DMS79 treated with DMSO at 0.1 percent for 48 hours (cell line): Measurements from ENCODE around the gene TRIO.

Experiments
- DNase-seq: peaks from one replicate; lab custom pipeline; 2025; lab: John Stamatoyannopoulos, UW

Gene TRIO

DNA sequence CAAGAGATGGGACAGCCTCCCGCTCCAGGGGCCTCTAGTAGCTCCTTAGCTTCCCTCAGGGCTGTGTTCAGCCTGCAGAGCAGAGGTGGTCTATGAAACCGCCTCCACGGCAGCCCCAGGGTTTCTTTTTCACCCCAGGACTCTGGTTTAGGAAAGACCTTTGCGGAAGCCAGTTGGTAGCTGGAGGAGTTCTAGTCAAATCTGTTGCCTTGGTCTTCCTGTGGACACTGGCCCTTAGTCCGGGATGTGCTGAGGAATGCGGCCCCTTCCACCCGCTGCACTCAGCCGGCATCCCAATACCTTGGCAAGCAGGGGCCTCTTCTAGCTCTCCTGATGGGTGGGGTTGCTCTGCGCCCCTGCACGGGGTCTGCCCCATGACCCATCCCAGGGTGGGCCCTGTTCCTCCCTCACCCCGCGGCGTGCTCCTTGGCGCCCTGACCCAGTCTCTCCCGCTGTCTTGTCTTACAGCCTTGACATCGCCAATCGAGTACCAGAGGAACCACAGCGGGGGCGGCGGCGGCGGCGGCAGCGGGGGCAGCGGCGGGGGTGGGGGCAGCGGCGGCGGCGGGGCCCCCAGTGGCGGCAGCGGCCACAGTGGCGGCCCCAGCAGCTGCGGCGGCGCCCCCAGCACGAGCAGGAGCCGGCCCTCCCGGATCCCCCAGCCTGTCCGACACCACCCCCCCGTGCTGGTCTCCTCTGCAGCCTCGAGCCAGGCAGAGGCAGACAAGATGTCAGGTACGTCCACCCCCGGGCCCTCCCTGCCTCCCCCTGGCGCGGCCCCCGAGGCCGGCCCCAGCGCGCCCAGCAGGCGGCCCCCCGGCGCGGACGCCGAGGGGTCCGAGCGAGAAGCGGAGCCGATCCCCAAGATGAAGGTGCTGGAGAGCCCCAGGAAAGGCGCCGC lies 344.1 kb downstream of the TRIO start:
- DNase-seq: no peak

DNA sequence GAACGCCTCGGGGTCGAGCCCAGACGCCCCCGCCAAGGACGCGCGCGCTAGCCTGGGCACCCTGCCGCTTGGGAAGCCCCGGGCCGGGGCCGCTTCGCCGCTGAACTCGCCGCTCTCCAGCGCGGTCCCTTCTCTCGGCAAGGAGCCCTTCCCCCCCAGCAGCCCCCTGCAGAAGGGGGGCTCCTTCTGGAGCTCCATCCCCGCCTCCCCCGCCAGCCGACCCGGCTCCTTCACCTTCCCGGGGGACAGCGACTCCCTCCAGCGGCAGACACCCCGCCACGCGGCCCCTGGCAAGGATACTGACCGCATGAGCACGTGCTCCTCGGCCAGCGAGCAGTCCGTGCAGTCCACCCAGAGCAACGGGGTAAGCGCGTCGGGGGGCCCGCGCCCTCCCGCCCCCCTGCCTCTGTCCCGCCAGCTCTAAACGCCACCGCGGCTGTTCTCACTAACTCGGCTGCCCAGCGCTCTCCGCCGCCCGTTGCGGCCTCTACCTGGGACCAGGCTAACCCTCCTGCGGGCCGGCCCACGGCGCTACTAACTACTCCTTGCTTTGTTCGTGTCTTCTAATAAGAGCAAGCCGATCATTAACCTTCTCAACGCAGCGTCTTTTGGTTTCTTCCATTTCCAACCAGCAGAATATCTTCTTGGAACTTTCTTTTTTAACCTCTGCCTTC lies 344.9 kb downstream of the TRIO start:
- no peak for DNase-seq

DNA sequence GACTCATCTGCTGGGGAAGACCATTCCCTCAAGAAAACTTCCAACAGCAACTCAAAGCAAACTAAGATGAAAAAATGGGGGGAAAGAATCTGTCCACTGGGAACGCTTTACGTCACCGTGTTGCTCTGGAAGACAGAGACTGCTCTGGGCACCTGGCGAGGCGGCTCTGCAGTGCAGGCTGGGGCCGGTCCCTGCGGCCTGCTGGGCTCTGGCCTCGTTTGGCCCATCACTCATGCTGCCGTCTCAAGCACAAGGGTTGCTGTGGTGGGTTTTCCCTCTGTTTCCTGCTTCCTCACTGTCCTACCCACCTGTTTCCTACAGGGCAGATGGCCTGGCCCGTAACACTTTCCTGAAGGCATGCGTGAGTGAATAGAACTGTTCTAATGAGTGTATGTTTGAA lies 345.6 kb downstream of the TRIO start:
- no peak for DNase-seq

DNA sequence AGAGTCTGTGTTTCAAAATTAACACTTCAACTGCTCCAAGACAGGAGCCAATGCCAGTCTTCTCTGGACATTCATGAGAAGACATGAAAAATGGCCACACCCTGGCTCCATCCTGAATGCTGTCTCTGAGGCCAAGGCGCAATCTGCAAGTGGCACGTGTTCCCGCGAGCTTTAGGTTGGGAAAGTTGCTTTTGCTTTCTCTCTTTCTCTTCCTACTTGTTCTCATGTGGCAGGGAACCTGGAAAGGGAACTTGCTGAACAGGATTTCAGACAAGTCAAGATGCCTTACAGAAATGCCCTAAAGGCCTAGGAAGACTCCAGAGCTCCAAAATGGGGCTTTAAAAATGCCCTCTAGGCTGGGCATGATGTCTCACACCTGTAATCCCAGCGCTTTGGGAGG lies 346.5 kb downstream of the TRIO start:
- DNase-seq: no peak

DNA sequence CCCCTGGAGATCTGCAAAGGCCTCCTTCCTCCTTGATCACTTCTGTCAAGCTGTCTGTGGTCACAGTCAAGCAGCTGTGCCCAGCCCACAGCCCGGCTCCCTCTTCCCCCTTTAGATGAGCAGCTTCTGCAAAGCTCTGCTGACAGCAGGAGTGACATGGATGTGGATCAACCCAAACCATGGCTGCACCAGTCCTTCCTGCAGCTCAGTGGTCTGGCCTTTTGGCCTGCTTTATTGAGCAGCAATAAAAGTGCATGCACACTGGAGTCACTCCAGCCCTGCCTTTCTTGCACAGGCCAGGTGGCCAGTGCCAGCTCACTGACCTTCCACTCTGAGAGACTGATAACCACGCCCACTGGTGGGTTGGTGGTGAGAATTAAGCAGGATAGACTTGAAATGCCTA lies 347.2 kb downstream of the TRIO start:
- DNase-seq: no peak

DNA sequence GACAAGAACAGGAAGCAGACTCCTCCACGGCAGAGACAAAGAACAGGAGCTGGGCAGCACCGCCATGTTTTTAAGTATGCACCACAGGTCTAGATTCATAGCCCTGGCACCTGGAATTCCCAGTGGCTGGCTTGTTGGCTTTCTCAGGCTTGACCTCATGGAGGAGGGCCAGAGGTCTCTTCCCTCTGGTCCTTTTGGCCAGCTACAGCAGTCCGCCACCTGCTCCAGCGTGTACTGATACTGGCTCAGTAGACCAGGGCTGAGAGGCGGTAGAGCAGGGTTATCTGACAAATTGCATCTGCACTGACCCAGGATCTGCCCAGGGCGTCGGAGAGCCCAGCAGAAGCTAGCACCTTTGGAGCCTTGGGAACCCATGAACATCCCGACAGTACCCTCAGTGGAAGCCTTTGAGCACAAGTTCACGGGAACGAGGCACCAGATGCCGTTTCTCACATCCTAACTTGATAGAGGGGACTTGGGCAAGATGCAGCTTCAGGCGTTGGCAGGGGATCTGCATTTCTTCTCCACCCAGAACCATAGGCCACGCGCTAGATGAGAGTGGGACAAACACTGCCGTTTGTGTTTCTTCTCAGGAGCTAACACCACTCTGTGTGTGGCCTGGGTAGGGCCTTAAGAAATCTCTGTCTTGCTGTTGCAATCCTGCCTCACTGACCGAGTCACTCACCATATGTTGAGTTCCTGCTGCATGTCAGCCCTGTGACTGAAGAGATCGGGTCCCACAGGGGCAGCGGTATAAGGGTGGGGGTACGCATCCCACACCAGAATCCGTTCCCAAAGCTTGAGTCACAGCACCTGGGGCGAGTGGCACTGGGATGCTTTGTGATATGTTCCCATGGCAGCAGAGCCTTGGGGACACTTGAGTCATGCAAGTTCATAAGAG lies 348.1 kb downstream of the TRIO start:
- DNase-seq: no peak

DNA sequence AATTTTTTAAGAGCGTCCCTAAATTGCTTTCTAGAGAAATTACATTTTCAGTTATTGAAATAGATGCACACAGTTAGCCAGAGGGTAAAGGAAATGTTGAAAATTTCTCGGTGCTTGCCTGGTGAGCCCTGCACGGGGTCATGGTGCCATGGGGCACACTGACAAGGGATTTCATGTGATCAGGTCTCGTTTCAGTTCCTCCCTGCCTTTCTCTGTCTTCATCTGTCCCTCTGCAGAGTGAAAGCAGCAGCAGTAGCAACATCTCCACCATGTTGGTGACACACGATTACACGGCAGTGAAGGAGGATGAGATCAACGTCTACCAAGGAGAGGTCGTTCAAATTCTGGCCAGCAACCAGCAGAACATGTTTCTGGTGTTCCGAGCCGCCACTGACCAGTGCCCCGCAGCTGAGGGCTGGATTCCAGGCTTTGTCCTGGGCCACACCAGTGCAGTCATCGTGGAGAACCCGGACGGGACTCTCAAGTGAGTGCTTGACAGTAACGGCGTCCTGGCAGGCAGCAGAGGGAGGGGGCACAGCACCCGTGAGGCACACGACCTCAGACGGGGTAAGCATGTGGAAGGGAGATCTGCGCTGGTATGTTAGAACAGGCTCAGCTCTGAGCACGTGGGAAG lies 349.3 kb downstream of the TRIO start:
- DNase-seq: no peak

DNA sequence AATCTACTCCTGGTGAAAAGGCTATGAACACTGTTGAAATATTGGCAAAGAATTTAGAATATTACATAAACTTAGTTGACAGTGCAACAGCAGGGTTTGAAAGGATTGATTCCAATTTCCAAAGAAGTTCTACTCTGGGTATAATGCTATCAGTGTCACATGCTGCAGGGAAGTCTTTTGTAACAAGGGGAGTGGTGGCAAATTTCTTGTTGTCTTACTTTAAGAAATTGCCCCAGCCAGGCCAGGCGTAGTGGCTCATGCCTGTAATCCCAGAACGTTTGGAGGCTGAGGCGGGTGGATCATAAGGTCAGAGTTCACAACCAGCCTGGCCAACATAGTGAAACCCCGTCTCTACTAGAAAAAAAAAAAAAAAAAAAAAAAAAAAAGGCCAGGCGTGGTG lies 352.2 kb downstream of the TRIO start:
- no peak for DNase-seq

DNA sequence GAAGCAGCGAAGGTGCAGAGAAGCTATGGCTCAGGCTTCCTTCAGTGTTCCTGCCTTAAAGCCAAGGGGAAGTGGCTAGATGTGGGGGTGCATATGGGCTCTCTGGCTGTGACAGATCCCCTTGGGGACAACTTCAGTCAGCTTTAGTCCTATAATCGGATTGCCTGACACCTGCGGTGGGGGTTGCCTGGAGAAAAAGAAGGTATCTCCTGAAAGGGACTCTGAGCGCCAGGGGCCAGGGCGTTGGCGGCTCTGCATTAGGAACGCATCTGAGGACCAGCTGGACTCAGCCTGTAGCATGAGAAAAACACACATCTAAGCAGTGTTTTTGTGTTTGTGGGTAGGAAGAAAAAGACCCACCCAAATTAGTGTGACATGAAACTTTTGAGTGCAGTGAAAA lies 354.2 kb downstream of the TRIO start:
- DNase-seq: no peak

DNA sequence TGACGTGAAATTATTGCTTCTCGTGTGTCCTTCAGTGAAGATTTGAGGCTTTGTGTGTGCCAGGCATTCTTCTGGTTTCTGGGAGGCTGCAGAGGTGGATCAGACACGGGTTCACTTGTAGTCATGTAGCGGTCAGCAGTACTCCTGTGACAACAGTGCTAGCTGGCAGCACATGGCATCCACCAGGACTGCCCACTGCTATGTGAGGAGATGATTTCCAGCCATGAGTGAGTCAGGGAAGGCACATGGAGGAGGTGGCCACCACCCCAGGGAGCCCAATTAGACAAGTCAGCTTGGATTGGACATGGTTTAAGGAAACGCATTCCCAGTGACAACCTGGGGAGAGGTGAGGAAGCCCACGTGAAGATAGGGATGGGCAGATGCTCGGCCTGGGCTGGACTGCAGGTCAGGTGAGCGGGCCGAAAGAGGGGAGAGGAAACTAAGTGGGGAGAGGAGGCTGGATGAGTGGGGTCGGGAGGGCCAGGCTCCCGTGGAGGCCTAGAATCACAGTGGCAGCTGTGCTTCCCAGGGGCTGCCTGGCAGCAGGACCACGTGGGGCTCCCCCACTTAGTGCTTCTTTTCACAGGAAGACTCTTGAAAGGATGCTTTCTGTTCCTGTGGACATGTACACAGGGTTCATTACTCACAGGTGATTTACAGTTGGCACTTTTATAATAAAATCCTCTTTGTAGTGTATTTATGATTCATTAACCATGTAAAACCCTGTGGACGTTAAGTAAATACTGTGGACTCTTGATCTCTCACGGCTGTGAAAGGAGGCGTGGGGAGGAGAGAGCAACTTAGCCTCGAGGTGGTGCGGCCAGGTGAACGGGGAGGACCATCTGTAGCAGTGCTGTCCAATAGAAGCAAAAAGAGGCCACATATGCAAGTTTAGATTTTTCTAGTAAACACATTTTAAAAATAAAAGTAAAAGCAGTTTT lies 358.5 kb downstream of the TRIO start:
- peak; percentile 53 for DNase-seq

DNA sequence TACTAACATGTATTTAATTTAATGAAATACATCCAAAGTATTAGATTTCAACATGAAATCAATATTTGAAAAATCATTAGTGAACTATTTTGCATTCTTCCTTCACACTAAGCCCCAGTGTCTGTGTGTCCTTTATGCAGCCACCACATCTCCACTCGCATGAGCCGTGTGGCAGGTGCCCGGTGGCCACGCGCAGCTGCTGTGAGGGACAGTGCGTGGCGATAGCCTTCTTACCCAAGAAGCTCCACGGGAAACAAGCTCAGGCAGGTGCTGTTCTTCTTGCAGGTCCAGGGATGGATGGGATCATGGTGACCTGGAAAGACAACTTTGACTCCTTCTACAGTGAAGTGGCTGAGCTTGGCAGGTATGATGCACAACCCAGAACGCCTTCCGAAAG lies 359.1 kb downstream of the TRIO start:
- no peak for DNase-seq

DNA sequence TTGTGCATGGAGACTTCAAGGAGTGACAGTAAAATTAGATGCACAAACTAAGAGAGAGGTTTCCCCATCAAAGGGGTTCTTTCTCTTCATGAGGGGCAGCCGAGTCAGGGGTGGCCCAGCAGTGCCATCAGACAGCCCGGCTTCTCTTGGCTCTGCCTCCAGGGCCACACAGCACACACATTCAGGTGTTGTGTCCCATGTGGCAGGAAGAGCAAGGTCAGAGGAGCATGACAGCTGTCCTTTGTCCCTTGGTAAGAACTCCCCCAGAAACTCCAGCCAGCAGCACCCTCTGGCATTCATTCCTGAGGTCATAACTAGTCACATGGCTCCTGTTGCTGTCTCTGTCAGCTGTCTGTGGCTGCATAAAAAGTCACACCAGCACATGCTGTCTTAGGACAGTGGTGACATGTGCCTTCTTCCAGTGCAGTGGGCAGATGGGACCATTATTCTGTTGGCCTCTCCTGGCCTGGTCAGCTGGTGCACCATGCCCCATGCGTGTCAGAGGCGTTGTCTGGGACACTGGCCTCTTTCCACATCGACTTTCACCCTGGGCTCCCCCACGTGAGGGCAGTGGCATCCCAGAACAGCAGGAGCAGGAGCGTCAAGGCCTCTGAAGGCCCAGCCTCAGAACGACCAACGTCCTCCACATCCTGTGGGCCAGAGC lies 360.0 kb downstream of the TRIO start:
- DNase-seq: no peak

DNA sequence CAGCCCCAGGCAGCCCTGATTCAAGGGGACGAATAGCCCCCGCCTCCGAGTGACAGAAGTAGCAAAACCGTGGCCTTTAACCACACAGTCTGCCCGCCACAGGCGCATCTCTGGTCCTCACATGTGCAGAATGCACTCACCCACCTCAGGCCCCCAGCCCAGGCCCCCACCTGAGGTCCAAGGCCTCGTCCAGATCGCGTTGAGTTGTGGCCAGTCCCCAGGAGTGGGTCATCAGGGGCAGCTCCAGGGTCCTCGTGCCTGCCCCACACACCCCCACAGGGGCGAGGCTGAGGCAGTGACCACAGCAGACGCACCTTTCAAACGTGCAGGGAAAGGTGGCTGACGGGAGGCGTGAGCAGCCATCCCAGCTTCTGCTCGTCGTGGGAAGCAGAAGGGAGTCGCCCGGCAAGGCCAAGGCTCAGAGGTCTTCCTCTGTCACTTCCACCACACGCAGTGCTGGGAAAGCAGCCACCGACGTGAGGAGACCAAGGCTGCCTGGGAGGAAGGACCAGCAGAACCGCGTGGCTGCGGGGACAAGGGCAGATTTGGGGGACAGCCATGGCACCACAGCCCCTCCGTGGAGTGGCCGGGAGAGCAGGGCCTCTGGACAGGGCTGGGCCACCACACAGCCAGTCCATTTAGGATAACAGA lies 360.7 kb downstream of the TRIO start:
- no peak for DNase-seq

DNA sequence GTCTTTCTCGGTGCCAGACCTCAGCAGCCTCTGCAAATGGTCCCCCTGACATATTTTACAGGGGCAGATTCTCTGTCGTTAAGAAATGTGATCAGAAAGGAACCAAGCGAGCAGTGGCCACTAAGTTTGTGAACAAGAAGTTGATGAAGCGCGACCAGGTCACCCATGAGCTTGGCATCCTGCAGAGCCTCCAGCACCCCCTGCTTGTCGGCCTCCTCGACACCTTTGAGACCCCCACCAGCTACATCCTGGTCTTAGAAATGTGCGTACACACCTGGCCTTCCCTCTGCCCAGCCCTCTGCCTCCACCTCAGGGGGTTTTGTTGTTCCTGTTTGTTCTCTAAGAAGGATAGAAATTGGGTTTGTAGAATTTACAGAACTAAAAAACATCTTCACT lies 361.2 kb downstream of the TRIO start:
- DNase-seq: no peak

DNA sequence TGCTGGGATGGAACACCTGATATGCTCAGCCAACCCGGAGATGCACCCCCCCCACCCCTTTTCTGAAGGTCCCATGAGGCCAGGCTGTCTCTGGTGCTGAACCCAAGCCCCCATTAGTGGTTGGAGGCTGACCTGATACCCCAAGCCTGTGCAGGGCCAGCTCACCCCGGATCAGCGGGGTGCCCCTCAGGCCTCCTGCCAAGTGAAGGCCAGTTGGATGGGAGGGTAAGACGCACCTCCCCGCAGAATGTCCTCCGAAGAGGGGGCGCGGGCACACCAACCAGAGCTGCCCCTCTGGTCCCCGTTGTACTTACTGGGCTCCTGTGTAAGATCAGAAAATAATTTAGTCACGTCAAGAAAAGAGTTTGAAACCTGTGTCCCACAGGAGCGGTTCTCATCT lies 361.7 kb downstream of the TRIO start:
- no peak for DNase-seq

DNA sequence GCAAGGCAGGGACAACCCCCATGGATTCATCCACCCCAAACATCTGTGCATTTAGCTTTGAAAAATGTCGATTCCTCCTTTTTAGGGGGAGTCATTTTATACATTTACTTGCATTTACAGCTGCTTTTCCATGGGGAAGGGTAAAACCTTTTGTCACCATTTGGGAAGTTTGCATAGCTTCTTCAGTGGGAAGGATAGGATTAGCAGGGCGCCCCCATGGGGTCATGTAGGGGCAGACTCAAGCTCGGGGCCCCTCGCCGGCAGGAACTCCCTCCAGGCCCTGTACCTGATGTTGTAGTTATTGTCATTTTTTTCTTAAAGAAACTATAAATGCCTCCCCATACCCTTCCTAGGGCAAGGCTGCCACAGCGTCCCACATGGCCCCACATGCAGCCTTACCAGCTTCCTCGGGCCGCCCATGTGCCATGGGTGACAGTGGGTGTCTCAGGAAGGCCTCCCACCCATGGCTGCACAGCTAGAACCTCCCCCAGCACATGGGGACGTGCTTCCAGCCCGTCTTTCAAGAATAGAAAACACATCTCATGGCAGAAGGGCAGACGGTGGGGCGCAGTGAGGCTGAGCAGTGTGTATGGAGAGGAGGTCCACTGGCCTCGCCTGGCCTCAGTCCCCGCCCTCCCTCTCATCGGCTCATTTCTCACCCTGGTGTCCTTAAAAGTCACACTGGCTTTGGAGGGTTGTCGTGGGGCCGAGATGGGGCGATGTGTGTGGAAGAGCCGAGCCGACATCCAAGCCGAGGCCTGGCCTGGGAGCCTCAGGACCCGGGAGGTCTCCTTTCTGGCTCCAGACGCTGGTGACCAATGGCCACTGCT lies 362.4 kb downstream of the TRIO start:
- DNase-seq: no peak

DNA sequence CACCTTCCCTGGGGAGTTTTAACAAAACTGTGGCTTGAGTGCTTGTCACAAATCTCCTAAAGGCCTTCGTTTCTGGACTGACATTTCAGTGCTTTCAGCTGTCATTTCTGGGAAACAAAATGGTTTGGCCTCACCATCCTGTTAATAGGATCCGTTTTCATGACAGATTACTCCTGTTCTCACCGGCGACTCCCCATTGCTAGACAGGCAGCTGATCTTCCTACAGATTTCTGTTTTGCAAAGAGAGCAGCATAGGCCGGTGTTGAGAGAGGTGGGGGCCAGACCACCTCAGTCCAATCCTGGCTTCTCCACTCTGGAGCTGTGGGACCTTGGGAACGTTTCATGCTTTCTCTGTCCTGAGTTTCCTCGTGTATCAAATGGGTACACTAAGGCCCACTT lies 363.0 kb downstream of the TRIO start:
- no peak for DNase-seq

DNA sequence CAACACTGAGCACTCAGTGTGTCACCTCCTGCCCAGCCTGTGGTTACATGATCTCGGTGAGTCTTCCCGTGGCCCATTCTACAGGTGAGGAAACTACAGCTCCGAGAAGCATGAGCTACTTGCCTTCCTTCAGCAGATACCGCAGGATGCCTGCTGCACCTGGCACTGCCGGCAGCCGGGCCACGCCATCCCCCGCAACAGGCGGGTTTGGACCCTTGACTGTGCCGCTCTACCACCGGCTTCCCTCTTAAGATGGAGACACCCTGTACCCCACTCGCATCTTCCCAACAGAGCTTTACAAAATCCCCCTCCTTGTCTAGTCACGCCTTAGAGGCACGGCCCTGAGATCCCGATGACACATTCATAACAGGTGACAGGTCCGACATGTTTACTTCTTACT lies 363.5 kb downstream of the TRIO start:
- no peak for DNase-seq
